Fibroblast of pulmonary artery (primary cell): ENCODE data around the gene PRELP.

ENCODE experiments used
- DNase-seq: peaks from one replicate; pipeline ENCODE4 v3.0.0-alpha.2; 2010; ENCODE audit warnings: low read depth
- H3K4me3 ChIP-seq: replicated peaks from 2 replicates; pipeline ENCODE4 v1.5.1; 2011; ENCODE audit warnings: low read depth, mild to moderate bottlenecking, control low read depth, low read length, moderate library complexity
- CTCF ChIP-seq: IDR thresholded peaks from 2 replicates; pipeline ENCODE4 v1.5.1; 2011; ENCODE audit warnings: mild to moderate bottlenecking, control low read depth, low read length, inconsistent platforms; ENCODE audit errors: missing control alignments

The PRELP gene

GRCh38 chr1:203453616-203454015 is 22.0 kb upstream of the PRELP start:
- no peak for DNase-seq
- TF ChIP-seq CTCF = no peak
- no peak overlapping the region for H3K4me3 ChIP-seq

- no peak for TF ChIP-seq CTCF
- H3K4me3 ChIP-seq = no peak overlapping the region
- DNase-seq = no peak
These were observed 20.6 kb upstream of the PRELP start for GRCh38 chr1:203454986-203455471.

DNA sequence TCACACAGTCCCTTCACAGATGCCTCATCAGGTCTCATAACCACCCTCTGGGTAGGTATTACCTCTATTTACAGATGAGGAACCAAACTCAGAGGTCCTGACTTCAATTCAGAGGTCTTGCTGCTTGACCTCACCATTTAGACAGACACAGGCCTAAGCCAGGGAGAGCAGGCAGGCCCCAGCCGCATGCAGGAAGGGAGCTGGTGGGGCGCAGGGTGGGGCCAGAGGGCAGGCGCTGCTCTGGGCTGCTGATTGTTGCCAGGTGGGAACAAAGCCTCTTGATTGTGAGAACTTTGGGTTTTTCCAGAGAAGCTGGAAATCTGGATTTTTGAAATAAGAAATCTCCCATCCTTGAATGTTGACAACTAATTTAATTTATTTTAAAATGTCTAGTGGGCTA is 19.9 kb upstream of the PRELP start:
- no peak for TF ChIP-seq CTCF
- no peak for DNase-seq
- no peak overlapping the region for H3K4me3 ChIP-seq

DNA sequence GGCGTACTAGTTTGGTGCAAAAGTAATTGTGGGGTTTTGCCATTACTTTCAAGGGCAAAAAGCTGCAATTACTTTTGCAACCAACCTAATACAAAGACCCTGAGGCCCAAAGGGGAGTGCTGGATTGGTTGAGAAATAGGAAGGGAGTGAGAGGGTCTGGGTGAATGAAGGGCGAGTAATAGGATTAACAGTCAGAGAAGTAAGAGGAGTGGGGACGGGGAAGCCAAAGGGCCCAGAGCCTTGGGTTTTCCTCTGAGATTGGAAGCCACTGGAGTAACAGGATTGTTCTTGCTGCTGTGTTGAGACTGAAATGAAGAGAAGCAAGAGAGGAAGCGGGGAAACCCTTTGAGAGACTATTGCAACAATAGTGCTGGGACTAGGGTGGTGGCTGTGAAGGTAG is 19.0 kb upstream of the PRELP start:
- no peak for DNase-seq
- TF ChIP-seq CTCF = no peak
- no peak overlapping the region for H3K4me3 ChIP-seq

GRCh38 chr1:203458078-203458477 is 17.5 kb upstream of the PRELP start:
- DNase-seq = no peak
- H3K4me3 ChIP-seq = no peak overlapping the region
- no peak for TF ChIP-seq CTCF

DNA sequence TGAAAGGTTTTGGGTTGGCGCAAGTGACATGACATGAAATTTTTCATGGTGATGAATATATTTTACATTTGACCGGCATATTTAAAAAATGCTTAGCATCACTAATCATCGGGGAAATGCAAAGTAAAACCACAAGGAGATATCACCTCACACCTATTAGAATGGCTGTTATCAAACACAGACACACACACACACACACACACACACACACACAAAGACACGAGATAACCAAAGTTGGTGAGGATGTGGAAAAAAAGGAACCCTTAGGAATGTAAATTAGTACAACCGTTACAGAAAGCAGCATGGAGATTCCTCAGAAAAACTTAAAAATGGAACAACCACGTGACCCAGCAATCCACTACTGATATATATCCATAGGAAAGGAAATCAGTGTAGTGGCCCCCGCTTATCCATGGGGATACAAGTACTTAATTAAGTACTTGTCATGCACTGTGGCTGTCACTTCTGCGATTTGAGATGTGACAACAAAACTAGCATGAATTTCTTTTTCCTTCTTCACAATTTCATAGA is 15.9 kb upstream of the PRELP start:
- DNase-seq = no peak
- no peak for TF ChIP-seq CTCF
- no peak overlapping the region for H3K4me3 ChIP-seq

GRCh38 chr1:203461717-203462116 is 13.9 kb upstream of the PRELP start:
- no peak for TF ChIP-seq CTCF
- DNase-seq = no peak

More at GRCh38 chr1:203461717-203462116, 13.9 kb upstream of the PRELP start:
- no peak overlapping the region for H3K4me3 ChIP-seq
